Brain pericyte (primary cell): ENCODE results near the gene EEIG2.
"Not testable (repeated sequence)": the region's sequence is repeated elsewhere in the genome, so short reads cannot be mapped to it uniquely, and the experiment has no call there.

ENCODE experiments used
- DNase-seq: peaks from one replicate; pipeline ENCODE4 v3.0.0-alpha.2; 2012; ENCODE audit warnings: low read depth, low spot score

Gene EEIG2

DNA sequence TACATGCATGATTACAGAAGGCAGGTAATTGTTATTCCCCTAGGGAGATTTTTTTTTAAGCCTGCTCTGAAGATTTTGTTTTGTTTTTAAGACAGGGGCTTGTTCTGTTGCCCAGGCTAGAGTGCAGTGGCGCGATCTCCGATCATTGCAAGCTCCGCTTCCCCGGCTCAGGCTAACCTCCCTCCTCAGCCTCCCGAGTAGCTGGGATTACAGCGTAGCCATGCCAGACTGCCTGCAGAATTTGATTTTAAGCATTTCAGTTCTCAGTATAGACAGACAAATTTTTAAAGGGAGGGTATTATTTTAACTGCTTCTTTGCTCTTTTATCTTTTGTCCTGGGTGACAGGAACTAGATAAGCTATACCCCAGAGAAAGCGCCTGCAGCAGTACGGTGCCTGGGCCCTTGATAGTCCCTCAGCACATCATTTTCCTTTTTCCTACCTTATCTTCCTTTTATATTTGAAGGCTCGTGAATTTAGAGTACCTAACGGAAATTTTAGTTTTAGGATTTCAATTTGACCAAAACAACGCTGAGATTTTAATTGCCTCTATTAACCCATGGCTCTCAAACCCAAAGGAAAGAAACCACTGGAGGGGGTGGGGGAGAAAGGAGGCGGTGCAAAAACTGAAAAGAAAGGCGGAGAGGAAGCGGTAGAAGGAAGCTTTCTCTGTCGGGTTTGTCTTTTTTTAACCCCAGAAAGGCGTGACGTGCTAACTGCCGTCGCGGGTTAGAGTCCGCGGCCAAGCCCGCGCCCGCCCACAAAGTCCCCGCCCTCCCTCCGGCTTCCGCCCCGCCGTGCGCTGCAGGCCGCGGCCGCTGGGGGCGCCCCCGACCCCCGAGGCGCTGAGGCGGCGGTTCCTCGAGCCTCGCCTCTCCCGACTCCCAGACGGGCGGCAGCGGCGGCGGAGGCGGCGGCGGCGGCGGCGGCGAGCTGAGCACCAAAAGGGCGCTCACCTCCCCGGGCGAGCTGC is at the start of gene EEIG2:
TSS of gene EEIG2 (plus strand) at position 886 of the 972 bp plus-strand sequence. CDS start 329 bp downstream, outside the sequence.
- DNase-seq = no peak

DNA sequence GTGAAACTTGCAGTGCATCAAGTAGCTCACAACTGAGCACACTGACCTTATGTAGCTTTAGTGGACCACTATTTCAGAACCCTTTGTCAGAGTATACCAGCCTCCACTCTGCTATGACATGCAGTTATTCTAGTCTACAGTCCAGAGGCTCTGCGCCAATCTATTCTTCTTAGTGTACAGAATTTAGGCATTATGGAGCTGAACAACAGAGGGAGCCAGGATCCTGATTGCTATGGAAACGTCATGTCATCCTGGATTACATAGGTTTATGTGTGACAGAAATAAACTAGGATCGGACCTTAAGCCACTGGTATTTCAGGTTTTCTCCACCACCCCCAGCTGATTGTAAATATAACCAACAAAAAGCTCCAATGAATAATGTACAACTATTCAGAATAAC is 48.1 kb upstream of the EEIG2 start:
- DNase-seq = no peak

DNA sequence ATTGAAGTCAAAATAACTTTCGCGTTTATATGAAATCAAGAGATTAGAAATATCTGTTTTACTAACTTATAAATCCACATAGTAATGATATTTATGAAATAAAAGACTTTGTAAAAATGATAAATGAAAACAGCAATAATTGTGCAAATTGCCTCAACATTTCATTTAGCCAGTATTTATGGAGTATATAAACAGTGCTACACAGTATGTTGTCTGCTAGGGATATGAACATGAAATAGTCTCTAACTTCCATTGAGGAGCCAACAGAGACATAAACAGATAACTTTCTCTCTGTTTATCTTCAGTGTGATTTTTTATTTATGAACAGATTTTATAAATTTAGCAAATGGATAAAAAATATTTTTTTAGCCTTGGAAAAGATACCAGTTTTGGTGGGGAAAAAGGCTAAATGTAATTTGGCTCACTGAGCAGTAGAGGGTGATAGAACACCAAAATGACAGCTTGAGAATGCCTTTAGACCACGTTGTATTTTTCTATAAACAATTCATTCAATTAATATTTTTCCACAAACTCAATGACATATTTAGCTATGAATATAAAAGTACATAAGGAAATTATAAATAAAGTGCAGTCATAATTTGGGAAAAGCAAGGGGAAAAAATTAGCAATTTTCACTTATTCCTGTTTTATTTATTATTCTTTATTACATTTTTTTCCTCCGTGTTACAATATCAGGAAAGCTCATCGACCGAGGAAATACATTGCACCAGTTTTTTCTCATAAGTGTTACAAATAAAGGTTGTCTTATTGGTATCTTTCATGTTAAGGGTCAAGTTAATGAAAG is 47.5 kb upstream of the EEIG2 start:
- no peak for DNase-seq

DNA sequence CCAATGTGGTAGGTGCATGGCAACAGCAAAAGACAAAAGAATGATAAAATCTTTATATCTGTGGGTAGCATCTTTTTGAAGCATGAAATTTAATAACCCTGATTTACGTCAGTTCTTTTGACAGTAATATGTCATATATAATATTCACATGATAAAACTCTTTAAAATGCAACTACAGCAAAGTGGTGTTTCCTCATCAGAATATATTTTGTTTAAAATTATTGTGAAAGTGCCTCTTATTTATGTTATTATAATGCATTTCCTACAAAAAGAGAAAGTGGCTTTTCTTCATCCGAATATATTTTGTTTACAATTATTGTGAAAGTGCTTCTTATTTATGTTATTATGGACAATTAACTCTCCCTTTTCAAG is 46.9 kb upstream of the EEIG2 start:
- DNase-seq = no peak

DNA sequence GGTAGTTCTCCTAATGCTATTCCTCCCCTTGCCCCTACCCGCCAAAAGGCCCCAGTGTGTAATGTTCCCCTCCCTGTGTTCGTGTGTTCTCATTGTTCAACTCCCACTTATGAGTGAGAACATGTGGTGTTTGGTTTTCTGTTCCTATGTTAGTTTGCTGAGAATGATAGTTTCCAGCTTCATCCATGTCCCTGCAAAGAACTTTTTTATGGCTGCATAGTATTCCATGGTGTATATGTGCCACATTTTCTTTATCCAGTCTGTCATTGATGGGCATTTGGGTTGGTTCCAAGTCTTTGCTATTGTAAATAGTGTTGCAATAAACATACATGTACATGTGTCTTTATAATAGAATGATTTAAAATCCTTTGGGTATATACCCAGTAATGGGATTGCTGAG is 46.0 kb upstream of the EEIG2 start:
- not testable (repeated sequence) for DNase-seq

DNA sequence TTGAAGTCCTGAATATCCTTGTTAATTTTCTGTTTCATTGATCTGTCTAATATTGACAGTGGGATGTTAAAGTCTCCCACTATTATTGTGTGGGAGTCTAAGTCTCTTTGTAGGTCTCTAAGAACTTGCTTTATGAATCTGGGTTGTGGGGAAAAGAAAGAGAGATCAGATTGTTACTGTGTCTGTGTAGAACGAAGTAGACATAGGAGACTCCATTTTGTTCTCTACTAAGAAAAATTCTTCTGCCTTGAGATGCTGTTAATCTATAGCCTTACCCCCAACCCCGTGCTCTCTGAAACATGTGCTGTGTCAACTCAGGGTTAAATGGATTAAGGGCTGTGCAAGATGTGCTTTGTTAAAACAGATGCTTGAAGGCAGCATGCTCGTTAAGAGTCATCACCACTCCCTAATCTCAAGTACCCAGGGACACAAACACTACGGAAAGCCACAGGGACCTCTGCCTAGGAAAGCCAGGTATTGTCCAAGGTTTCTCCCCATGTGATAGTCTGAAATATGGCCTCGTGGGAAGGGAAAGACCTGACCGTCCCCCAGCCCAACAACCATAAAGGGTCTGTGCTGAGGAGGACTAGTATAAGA is 42.5 kb upstream of the EEIG2 start:
- DNase-seq = not testable (repeated sequence)

DNA sequence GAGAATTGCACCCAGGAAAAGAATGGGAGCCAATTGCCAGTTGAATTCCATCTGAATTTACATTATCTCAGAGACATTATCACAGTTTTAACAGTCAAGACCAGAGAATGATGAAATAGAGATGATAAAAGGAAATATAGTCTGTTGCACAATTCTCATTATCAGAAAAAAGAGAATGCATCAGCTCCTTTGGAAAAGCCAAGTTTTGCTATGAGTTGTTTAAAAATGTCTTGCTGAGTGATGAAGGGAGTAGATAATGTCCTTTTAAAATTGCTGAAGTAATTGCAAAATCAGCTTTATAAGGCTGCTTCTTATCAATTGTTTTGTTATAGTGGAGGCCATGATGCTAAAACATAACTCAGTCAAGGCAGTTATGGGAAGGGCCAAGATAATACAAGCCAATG is 37.9 kb upstream of the EEIG2 start:
- DNase-seq = no peak

DNA sequence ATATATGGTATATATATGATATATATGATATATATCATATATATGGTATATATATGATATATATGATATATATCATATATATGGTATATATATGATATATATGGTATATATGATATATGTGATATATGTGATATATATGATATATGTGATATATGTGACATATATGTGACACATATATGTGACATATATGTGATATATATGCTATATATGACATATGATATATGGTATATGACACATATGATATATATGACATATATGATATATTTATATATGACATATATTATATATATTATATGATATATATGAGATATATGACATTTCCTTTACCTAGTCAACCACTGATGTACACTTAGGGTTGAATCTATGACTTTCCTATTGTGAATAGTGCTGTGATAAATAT is 36.1 kb upstream of the EEIG2 start:
- no peak for DNase-seq

DNA sequence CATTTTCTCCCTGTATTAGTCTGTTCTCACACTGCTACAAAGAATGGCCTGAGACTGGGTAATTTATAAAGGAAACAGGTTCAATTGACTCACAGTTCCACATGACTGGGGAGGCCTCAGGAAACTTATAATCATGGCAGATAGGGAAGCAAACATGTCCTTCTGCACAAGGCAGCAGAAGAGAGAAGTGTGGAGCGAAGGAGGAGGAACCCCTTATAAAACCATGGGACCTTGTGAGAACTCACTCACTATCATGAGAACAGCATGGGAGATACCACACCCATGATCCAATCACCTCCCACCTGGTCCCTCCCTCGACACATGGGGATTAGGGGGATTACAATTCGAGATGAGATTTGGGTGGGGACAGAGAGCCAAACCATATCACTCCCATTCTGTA is 35.2 kb upstream of the EEIG2 start:
- no peak for DNase-seq

DNA sequence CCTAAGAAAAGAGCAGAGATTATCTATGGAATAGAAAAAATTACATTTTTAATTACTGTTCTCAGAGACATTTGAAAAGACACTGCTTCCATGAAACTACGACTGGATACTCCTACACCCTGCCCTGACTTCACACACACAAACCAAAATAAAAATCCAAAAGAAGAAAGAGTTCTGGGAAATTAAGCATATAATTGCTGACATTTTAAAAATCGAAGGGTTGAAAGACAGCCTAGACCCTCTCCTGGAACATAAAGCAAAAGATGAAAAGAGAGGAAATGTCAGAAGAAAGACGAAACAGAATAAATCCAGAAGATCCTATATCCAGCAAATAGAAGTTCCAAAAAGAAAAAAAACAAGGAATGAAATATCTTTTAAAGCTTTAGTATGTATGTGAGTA is 32.8 kb upstream of the EEIG2 start:
- DNase-seq = no peak

DNA sequence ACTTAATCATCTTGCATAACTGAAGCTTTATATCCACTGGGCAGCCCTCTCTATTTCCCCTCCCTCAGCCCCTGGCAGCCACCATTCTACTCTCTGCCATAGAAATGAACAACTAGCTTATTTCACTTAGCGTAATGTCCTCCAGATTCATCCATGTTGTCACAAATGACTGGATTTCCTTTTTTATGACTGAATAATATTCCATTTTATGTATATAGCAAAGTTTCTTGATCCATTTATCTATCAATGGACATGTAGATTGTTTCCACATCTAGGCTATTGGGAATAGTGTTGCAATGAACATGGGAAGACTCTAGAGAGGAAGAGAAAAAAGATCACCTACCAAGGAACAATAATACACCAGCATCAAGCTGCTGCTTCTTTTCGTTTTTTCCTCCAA is 32.1 kb upstream of the EEIG2 start:
- no peak for DNase-seq

DNA sequence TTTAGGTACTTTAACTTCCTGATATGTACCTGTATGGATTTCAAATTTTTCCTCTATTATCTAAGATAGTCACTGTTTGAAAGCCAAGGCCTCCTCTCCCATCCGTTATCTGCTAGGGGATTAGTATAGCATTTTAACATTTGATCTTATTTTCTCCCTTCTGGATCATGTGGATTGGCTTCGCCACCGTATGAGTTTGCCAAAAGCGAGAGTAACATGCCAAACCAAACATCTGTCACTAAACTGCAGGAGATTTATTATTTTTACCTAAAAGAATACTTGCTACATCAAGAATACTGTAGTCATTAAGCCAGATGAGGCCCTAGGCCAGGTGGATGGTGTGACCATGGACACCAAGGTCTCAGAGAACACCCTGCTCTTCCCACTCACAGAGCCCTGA is 28.5 kb upstream of the EEIG2 start:
- no peak for DNase-seq

DNA sequence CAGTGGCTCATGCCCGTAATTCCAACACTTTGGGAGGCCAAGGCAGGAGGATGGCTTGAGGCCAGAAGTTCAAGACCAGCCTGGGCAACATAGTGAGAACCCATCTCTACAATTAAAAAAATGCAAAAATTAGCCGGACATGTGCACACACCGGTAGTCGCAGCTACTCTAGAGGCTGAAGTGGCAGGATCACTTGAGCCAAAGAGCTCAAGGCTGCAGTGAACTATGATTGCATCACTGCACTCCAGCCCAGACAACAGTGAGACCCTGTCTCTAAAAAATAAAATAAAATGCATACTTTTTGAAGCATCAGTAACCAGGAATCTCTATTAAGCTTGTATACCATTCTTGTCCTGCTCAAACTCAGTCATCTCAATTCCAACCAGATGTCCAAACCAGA is 27.2 kb upstream of the EEIG2 start:
- no peak for DNase-seq

DNA sequence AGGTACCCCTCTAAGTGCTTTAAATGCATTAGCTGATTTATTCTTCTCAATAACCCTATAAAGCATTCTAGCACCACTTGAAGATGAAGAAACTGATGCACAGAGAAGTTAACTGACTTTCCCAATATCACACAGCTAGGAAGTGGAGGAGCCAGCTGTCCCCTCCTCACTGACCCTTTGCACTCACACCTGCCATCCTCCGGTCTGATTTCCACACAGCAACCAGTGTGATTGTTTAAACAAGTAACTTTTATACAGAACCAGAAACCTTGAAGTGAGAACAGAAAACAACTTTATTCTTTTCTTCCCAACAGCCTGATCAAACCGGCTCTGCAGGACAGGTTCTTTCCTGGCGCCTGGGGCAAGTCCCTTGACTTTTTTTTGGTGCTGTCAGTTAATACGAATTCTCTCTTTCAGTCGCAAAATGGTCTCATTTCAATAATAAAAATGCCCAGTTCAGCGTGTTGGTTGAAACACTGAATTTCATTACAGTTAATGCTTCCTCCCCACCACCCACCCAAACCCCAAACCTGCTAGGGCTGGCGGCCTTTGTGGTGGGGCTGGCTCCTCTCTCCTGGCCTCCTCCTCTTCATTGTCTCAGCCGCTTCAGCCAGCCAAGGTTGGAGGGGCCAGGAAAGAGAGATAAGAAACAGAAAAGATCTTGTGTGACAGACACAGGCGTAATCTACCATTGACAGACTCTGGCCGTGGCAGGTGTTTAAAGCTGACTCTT is 26.4 kb upstream of the EEIG2 start:
- DNase-seq = no peak

DNA sequence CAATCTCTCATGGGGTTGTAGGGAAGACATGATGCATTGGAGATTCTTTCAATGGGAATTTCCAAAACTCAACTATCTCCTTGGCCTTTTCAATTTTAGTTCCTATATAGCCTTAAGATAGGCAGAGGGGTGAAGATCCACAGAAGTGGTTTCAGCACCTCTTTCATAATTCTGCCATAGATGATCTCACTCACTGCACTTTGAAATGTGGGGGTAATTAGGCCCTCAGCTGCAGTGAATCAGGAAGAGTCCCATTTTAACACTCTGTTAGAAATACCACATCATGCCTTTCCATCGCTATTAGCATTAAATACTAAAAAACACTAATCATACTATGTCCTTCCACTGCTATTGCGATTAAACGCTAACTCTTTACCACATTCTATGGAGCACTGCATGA is 25.1 kb upstream of the EEIG2 start:
- no peak for DNase-seq

DNA sequence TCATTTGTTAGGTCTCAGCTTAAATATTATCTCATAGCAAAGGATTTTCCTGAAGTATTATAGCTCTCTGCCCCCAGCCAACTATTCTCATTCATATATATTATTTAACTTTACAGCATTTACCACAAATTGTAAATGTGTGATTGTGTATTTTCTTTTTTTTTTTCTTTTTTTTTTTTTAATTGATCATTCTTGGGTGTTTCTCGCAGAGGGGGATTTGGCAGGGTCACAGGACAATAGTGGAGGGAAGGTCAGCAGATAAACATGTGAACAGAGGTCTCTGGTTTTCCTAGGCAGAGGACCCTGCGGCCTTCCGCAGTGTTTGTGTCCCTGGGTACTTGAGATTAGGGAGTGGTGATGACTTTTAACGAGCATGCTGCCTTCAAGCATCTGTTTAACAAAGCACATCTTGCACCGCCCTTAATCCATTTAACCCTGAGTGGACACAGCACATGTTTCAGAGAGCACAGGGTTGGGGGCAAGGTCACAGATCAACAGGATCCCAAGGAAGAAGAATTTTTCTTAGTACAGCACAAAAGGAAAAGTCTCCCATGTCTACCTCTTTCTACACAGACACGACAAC is 24.5 kb upstream of the EEIG2 start:
- not testable (repeated sequence) for DNase-seq

DNA sequence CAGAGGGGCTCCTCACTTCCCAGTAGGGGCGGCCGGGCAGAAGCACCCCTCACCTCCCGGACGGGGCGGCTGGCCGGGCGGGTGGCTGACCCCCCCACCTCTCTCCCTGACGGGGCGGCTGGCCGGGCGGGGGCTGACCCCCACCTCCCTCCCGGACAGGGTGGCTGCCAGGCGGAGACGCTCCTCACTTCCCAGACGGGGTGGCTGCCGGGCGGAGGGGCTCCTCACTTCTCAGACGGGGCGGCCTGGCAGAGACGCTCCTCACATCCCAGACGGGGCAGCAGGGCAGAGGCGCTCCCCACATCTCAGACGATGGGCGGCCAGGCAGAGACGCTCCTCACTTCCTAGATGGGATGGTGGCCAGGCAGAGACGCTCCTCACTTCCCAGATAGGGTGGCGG is 23.9 kb upstream of the EEIG2 start:
- not testable (repeated sequence) for DNase-seq

DNA sequence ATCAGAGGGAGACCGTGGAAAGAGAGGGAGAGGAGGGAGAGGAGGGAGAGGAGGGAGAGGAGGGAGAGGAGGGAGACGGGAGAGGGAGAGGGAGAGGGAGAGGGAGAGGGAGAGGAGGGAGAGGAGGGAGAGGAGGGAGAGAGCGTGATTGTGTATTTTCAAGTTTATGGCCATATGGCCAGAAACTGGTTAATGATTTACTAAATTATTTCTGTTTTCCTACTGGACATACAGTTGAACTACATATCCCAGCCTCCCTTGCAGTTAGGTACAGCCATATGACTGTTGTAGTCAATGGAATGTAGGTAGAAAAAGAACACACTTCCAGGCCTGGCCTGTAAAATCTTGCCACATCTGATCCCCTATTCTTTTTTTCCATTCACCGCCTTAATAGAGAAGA is 23.1 kb upstream of the EEIG2 start:
- not testable (repeated sequence) for DNase-seq

DNA sequence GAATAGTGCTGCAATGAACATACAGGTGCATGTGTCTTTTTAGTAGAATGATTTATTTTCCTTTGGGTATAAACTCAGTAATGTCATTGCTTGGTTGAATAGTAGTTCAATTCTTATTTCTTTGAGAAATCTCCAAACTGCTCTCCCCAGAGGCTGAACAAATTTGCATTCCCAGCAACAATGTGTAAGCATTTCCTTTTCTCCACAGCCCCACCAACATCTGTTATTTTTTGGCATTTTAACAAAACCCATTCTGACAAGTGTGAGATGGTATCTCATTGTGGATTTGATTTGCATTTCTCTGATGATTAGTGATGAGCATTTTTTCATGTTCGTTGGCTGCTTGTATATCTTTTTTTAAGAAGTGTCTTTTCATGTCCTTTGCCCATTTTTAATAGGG is 21.9 kb upstream of the EEIG2 start:
- DNase-seq = no peak

DNA sequence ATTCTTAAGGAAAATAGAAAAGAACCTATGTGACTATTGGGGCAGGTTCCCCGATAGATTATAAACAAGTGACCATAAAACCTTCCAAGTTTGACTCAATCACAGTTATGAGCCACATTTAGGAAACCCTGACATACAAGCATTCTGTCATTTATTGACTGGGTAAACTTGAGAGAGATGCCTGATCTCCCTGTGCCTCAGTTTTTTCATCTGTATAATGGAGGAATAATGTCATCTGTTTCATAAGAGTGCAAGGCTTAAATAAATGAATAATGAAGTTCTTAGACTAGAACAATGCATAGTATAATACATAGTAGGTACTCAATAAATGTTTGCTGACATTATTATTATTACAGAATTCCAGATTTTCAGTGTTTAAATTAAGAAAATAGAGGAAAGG is 18.9 kb upstream of the EEIG2 start:
- DNase-seq = no peak

DNA sequence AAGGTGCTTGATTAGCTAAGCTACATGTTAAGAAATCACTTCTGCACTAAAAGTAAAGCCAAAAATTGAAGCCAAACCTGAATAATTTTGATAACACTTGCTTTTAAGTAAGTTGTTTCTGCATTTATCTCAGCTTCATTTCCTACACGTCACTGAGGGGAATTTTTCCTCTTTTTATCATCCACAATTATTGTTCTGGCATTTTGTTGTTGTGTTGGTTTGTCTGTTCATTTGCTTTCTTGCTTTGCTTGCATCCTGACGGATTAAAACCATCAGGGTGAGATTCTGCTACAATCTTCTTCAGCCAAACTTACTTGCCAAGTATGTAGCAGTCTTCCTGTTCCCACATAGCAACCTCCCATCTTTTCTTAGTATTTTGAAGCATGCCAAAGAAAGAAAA is 18.0 kb upstream of the EEIG2 start:
- DNase-seq = no peak
